SK-N-MC (cell line): ENCODE data around the gene PLD5.

Source experiments
- EZH2 ChIP-seq: fragments of 200-600 bp; sonication (generic); IDR thresholded peaks from one replicate; pipeline ENCODE4 v1.6.1; 2017; ENCODE audit warnings: antibody characterized with exemption
- POLR2AphosphoS5 ChIP-seq: IDR thresholded peaks from 2 replicates; pipeline ENCODE4 v1.6.1; 2012; ENCODE audit warnings: mild to moderate bottlenecking, low read depth, low read length, borderline replicate concordance

- no peak for TF ChIP-seq EZH2
- TF ChIP-seq POLR2AphosphoS5, result no peak
These were observed 304.6 kb downstream of the PLD5 start for GRCh38 chr1:242219905-242220304.
